Loucy (cell line): Measurements from ENCODE around the gene PRRX1.

Experiments
- EZH2phosphoT487 ChIP-seq: fragments of 200-600 bp; IDR thresholded peaks from 2 replicates; pipeline ENCODE4 v1.6.1; 2018; ENCODE audit warnings: antibody characterized with exemption, mild to moderate bottlenecking, moderate library complexity, borderline replicate concordance
- TF ChIP-seq, protein P1 (sequence below): fragments of 200-600 bp; sonication (generic); conservative IDR thresholded peaks from 2 replicates; pipeline ENCODE4 v1.5.1; 2014; ENCODE audit warnings: mild to moderate bottlenecking, antibody characterized with exemption, low read length

DNA sequence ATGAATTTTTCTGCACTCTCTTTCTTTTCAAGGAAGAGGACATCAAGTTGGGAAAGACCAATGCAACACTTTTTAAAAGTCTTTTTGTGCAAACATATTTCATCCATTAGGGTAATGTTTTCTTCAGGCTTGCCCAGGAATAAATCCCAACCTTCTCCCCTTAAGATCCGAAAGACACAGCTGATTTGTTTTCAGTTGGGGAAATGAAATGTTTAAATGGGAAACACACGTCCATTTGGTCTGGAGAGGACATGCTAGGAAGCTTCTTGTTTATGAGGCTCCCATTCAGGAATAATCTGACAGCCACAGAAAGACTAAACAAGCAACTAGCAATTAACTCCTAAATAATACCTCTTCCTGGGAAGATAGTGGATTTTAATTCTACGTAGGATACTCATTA lies 91.9 kb downstream of the PRRX1 start:
- TF ChIP-seq, protein P1, sequence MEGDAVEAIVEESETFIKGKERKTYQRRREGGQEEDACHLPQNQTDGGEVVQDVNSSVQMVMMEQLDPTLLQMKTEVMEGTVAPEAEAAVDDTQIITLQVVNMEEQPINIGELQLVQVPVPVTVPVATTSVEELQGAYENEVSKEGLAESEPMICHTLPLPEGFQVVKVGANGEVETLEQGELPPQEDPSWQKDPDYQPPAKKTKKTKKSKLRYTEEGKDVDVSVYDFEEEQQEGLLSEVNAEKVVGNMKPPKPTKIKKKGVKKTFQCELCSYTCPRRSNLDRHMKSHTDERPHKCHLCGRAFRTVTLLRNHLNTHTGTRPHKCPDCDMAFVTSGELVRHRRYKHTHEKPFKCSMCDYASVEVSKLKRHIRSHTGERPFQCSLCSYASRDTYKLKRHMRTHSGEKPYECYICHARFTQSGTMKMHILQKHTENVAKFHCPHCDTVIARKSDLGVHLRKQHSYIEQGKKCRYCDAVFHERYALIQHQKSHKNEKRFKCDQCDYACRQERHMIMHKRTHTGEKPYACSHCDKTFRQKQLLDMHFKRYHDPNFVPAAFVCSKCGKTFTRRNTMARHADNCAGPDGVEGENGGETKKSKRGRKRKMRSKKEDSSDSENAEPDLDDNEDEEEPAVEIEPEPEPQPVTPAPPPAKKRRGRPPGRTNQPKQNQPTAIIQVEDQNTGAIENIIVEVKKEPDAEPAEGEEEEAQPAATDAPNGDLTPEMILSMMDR: no peak
- no peak for TF ChIP-seq EZH2phosphoT487
